Activated CD4-positive, alpha-beta T cell treated with anti-CD3 and anti-CD28 coated beads, Interleukin-2, amount 50 U/mL, for 4 hours (primary cell): Measurements from ENCODE around the gene SMG9.
"Not testable (repeated sequence)": the region's sequence is repeated elsewhere in the genome, so short reads cannot be mapped to it uniquely, and the experiment has no call there.

Experiments used
- DNase-seq, 2 experiments: peaks; one replicate each; pipeline ENCODE4 v3.0.0-alpha.2; 2020

The SMG9 gene

GRCh38 chr19:43687660-43687997 is 67.1 kb downstream of the SMG9 start:
- no peak for DNase-seq

- DNase-seq: no peak
Measured at GRCh38 chr19:43684326-43684725, 70.4 kb downstream of the SMG9 start.

GRCh38 chr19:43683905-43684304 is 70.9 kb downstream of the SMG9 start:
- no peak for DNase-seq

- no peak for DNase-seq
Measured at GRCh38 chr19:43682824-43683661, 71.7 kb downstream of the SMG9 start.

- not testable (repeated sequence) for DNase-seq
Measured at GRCh38 chr19:43682269-43682668, 72.5 kb downstream of the SMG9 start.

GRCh38 chr19:43681821-43682220 is 72.9 kb downstream of the SMG9 start:
- DNase-seq: no peak

GRCh38 chr19:43678512-43679261 is 76.1 kb downstream of the SMG9 start:
- DNase-seq: no peak
